Erythroblast (primary cell): ENCODE measurements around the gene GRIFIN.

Experiments
- GATA1 ChIP-seq: IDR thresholded peaks from 2 replicates; pipeline ENCODE4 v1.6.1; 2011; ENCODE audit warnings: low read depth, mild to moderate bottlenecking, control low read depth, low read length, moderate library complexity
- POLR2A ChIP-seq: IDR thresholded peaks from 2 replicates; pipeline ENCODE4 v1.6.1; 2011; ENCODE audit warnings: mild to moderate bottlenecking, low read length

DNA sequence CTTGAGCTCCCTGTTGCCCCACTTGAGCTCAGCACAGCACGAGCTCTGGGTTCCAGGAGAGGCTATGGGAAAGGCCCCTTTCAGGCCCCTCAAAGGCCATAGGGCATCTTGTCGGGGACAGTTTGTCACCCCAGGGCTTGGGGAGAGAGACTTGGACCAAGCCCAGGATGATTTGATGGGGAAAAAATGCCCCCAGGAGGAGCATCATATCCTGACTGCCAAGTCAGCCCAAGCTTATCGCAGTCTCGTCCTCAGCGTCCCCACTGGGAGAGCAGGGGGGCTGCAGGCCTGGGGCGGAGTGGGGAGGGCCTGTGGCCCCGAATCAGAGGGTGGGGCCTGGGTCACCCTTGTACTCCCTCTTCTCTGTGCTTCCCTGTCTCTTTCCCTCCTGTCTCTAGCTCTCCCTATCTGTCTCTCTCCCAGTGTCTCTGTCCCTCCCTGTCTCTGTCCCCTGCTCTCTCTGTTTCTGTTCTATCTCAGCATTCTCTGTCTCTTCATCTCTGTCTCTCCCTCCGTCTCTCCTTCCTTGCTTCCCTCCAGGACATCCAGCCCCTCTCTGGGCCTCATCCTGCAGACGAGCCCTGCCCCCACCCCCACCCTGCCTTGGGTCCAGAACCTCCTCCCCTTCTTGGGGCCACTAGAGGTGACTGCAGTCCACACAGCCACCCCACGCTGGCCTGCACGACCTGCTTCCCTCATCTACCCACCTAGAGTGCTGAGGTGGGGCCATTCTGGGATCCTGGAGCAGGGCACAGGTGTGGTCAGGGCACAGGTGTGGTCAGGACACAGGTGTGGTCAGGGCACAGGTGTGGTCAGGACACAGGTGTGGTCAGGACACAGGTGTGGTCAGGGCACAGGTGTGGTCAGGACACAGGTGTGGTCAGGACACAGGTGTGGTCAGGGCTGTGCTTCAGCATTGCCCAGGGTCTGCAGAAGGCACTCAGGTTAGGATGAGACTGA lies 17.3 kb upstream of the GRIFIN start:
- TF ChIP-seq POLR2A (no peak), GATA1 (no peak)
